ENCODE measurements around the gene TM4SF20.

GRCh38 chr2:227320305-227321094 is 58.6 kb downstream of the TM4SF20 start:
- TF ChIP-seq ZBTB21 (CRISPR knock-in tag; IDR thresholded peaks at IDR 0.05; ENCODE audit: borderline replicate concordance) (no peak), GABPB1 (CRISPR knock-in tag; IDR thresholded peaks at IDR 0.05) (no peak), CTCF (IDR thresholded peaks at IDR 0.05) (no peak), TCF7 (CRISPR knock-in tag; IDR thresholded peaks at IDR 0.05; ENCODE audit: low read depth) (no peak), OVOL2 (CRISPR knock-in tag; IDR thresholded peaks at IDR 0.05; ENCODE audit: borderline replicate concordance) (no peak), ATF6 (CRISPR knock-in tag; IDR thresholded peaks at IDR 0.05) (no peak)

Measured in WTC11 (cell line).